NT2/D1 (cell line): ENCODE measurements around the gene IZUMO2.

Experiments
- YY1 ChIP-seq: IDR thresholded peaks from 2 replicates; pipeline ENCODE4 v1.6.1; 2011; ENCODE audit not compliant: insufficient read length, insufficient read depth
- ZNF274 ChIP-seq: IDR thresholded peaks from 2 replicates; pipeline ENCODE4 v1.6.1; 2011; ENCODE audit warnings: mild to moderate bottlenecking, low read depth, low read length

DNA sequence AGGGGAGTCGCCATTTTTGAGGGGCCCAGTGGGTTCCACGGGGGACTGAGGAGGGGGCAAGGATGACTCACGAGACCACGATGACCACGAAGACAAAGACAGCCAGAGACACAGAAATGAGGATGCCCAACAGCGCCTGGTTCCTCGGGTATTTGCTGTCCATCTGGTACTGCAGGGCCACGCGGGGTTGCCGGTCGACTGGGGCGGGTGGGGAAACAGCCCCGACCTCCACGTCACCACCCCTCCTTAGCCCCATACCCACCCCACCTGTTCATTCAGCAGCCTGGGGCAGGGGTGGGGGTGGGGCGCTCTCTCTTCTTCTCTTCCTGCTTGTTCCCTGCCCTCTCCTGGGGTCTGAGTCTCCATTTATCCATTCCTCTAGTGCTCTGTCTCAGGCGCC is 8.6 kb downstream of the IZUMO2 start:
- TF ChIP-seq YY1 (no peak), ZNF274 (no peak)
